ENCODE results near the gene NPY2R. TPM values are rescaled to one million over a fixed set of nuclear protein-coding genes. Genes with fewer than 3 reads are reported as not detected.

The NPY2R gene
- total RNA-seq, 4 donors from 2014 or later: 0.62 TPM; not detected in 3

- intact Hi-C loops (cut with DNase I; ENCODE audit: low total_unique reads): no loop called here
- H3K4me1 ChIP-seq: no peaks in the 10 kb centered on the region
- H3K27me3 ChIP-seq: no peaks in the 10 kb centered on the region
- H3K9me3 ChIP-seq: no peaks in the 10 kb centered on the region
- TF ChIP-seq POLR2A (IDR thresholded peaks at IDR 0.05) (no peak), CTCF (IDR thresholded peaks at IDR 0.05) (no peak)
- DNase-seq: no peak
- no peaks in the 10 kb centered on the region for H3K36me3 ChIP-seq
- no peak overlapping the region for H3K27ac ChIP-seq
- no peak overlapping the region for H3K4me3 ChIP-seq
Measured at GRCh38 chr4:155263480-155263879, 55.0 kb downstream of the NPY2R start.

- Histone ChIP-seq H3K27me3 (no peaks in the 10 kb centered on the region), H3K36me3 (no peaks in the 10 kb centered on the region), H3K9me3 (no peaks in the 10 kb centered on the region), H3K4me1 (no peaks in the 10 kb centered on the region), H3K27ac (no peak overlapping the region), H3K4me3 (no peak overlapping the region)
- intact Hi-C loops (cut with DNase I; ENCODE audit: low total_unique reads): no loop called here
- no peak for DNase-seq
- TF ChIP-seq CTCF (IDR thresholded peaks at IDR 0.05) (no peak), POLR2A (IDR thresholded peaks at IDR 0.05) (no peak)
Measured at GRCh38 chr4:155265113-155265512, 56.7 kb downstream of the NPY2R start.

Other genes starting within 250 kb of the NPY2R start
- 10 to 100 TPM in 2 of 4 donors, 1 to 10 TPM in 2; 6.4 to 30.0 (median 18.2) TPM for gene MAP9, start 168.3 kb downstream of the NPY2R start, total RNA-seq

All from uterus (tissue), 4 donors.